ENCODE results near the gene ABCA13.

DNA sequence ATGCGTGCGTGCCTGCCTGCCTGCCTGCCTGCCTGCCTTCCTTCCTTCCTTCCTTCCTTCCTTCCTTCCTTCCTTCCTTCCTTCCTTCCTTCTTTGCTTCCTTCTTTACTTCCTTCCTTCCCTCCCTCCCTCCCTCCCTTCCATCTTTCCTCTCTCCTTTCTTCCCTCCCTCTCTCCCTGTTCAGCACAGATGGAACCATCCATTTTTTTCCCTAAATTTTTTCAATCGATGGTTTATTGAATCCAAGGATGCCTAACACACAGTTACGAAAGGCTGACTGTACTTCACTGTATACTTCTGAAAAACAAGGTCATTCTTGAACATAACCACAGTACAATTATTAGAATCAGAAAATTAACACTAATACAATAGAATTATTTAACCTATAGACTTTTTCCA lies 53.8 kb downstream of the ABCA13 start:
- TF ChIP-seq, protein P1, sequence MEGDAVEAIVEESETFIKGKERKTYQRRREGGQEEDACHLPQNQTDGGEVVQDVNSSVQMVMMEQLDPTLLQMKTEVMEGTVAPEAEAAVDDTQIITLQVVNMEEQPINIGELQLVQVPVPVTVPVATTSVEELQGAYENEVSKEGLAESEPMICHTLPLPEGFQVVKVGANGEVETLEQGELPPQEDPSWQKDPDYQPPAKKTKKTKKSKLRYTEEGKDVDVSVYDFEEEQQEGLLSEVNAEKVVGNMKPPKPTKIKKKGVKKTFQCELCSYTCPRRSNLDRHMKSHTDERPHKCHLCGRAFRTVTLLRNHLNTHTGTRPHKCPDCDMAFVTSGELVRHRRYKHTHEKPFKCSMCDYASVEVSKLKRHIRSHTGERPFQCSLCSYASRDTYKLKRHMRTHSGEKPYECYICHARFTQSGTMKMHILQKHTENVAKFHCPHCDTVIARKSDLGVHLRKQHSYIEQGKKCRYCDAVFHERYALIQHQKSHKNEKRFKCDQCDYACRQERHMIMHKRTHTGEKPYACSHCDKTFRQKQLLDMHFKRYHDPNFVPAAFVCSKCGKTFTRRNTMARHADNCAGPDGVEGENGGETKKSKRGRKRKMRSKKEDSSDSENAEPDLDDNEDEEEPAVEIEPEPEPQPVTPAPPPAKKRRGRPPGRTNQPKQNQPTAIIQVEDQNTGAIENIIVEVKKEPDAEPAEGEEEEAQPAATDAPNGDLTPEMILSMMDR (IDR thresholded peaks at IDR 0.05; ENCODE audit: extremely low read depth in 1 of 2, insufficient read depth in 1 of 2, low read depth in 1 of 2, low read length in 2 of 2), result no peak
- TF ChIP-seq EZH2 (IDR thresholded peaks at IDR 0.05; ENCODE audit: borderline replicate concordance, low read depth, low read length, severe bottlenecking) (no peak), POLR2A (IDR thresholded peaks at IDR 0.05; ENCODE audit: low read depth, low read length) (no peak)
